KMS-11 (cell line): ENCODE measurements around the gene PKD1L1.

Experiments
- H2AFZ ChIP-seq: fragments of 200-600 bp; sonication (generic); 2 replicates; pipeline ENCODE4 v1.6.1; 2016; ENCODE audit warnings: antibody characterized with exemption, mixed run types, low read depth
- H3K27ac ChIP-seq: fragments of 200-600 bp; sonication (generic); 2 replicates; pipeline ENCODE4 v1.6.1; 2016; ENCODE audit warnings: mild to moderate bottlenecking, mixed run types
- H3K27me3 ChIP-seq: fragments of 200-600 bp; sonication (generic); 2 replicates; pipeline ENCODE4 v1.6.1; 2017; ENCODE audit warnings: mild to moderate bottlenecking, low read depth, mixed run types, moderate library complexity; ENCODE audit not compliant: insufficient read depth
- H3K36me3 ChIP-seq: fragments of 200-600 bp; sonication (generic); 2 replicates; pipeline ENCODE4 v1.6.1; 2017; ENCODE audit warnings: mild to moderate bottlenecking, mixed run types; ENCODE audit not compliant: insufficient read depth
- H3K4me1 ChIP-seq: fragments of 200-600 bp; sonication (generic); 2 replicates; pipeline ENCODE4 v1.6.1; 2016; ENCODE audit warnings: mild to moderate bottlenecking, low read depth, mixed run types; ENCODE audit not compliant: poor library complexity, severe bottlenecking
- H3K4me2 ChIP-seq: fragments of 200-600 bp; sonication (generic); 2 replicates; pipeline ENCODE4 v1.7.0; 2016; ENCODE audit warnings: mild to moderate bottlenecking, mixed run types
- H3K4me3 ChIP-seq: fragments of 200-600 bp; sonication (generic); IDR thresholded peaks from 2 replicates; pipeline ENCODE4 v1.6.1; 2017; ENCODE audit warnings: low read depth, low read length, mixed read lengths; ENCODE audit not compliant: insufficient read depth
- H3K79me2 ChIP-seq: fragments of 200-600 bp; sonication (generic); 2 replicates; pipeline ENCODE4 v1.6.1; 2016; ENCODE audit warnings: low read depth, mixed run types; ENCODE audit not compliant: insufficient read depth
- H3K9ac ChIP-seq: fragments of 200-600 bp; sonication (generic); 2 replicates; pipeline ENCODE4 v1.6.1; 2016; ENCODE audit warnings: mild to moderate bottlenecking, mixed run types
- H4K20me1 ChIP-seq: fragments of 200-600 bp; sonication (generic); 2 replicates; pipeline ENCODE4 v1.6.1; 2016; ENCODE audit warnings: mild to moderate bottlenecking, mixed run types; ENCODE audit not compliant: insufficient read depth
- TF ChIP-seq, protein P1 (sequence below): fragments of 200-600 bp; sonication (generic); conservative IDR thresholded peaks from 2 replicates; pipeline ENCODE4 v1.6.1; 2017; ENCODE audit warnings: low read depth, mild to moderate bottlenecking, antibody characterized with exemption, low read length, moderate library complexity, mixed read lengths

PKD1L1 gene

DNA sequence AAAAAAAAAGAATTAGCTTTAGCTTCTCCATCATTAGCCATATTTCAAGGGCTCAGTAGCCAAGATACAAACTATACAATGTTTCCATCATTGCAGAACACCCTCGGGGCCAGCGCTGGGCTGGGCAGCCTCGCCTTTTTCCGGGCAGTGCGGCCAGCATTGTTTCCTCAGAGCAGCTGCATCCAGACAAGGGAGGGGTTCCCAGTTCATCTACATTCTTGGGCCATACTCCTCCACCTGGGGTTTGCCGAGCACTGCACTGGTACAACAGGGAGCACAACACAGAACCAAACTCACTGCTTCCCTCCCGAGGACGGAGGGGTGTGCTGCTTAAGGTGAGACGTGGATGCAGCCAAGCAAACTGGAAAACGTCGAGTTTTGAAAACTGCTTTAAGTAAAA is 2.4 kb upstream of the PKD1L1 start:
- H3K4me3 ChIP-seq: no peak overlapping the region
- no peak overlapping the region for H3K9ac ChIP-seq
- no peak overlapping the region for H3K27ac ChIP-seq
- TF ChIP-seq, protein P1, sequence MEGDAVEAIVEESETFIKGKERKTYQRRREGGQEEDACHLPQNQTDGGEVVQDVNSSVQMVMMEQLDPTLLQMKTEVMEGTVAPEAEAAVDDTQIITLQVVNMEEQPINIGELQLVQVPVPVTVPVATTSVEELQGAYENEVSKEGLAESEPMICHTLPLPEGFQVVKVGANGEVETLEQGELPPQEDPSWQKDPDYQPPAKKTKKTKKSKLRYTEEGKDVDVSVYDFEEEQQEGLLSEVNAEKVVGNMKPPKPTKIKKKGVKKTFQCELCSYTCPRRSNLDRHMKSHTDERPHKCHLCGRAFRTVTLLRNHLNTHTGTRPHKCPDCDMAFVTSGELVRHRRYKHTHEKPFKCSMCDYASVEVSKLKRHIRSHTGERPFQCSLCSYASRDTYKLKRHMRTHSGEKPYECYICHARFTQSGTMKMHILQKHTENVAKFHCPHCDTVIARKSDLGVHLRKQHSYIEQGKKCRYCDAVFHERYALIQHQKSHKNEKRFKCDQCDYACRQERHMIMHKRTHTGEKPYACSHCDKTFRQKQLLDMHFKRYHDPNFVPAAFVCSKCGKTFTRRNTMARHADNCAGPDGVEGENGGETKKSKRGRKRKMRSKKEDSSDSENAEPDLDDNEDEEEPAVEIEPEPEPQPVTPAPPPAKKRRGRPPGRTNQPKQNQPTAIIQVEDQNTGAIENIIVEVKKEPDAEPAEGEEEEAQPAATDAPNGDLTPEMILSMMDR: no peak
- no peak overlapping the region for H2AFZ ChIP-seq
- no peak overlapping the region for H3K4me2 ChIP-seq
- H3K79me2 ChIP-seq: no peaks in the 10 kb centered on the region
- no peaks in the 10 kb centered on the region for H3K27me3 ChIP-seq
- H3K36me3 ChIP-seq: no peaks in the 10 kb centered on the region
- H3K4me1 ChIP-seq: peaks cover 9% of the 10 kb centered on the region
- H4K20me1 ChIP-seq: no peaks in the 10 kb centered on the region

DNA sequence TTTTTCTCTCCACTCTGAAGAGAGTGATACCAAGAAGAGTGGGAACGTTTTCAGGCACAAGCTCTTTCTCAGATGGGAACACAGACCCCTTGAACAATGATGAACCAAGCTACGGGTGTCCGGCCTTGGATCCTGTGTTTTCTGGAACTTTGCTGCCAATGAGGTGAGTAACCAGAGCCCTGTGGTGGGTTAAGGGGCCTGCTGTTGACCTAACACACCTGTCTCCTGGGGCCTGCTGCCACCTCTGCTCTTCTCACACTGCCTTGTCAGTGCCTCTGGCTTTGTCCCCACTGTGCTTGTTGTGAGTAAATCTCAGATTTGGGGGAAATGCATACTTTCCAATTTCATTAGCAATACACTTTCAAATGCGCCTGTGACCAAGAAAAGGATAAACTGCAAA is 1.4 kb upstream of the PKD1L1 start:
- TF ChIP-seq, protein P1: no peak
- Histone ChIP-seq H3K4me2 (no peak overlapping the region), H3K4me3 (no peak overlapping the region), H3K9ac (no peak overlapping the region), H4K20me1 (no peaks in the 10 kb centered on the region), H2AFZ (no peak overlapping the region), H3K4me1 (peaks cover 9% of the 10 kb centered on the region), H3K79me2 (no peaks in the 10 kb centered on the region), H3K27me3 (no peaks in the 10 kb centered on the region), H3K27ac (no peak overlapping the region), H3K36me3 (no peaks in the 10 kb centered on the region)

DNA sequence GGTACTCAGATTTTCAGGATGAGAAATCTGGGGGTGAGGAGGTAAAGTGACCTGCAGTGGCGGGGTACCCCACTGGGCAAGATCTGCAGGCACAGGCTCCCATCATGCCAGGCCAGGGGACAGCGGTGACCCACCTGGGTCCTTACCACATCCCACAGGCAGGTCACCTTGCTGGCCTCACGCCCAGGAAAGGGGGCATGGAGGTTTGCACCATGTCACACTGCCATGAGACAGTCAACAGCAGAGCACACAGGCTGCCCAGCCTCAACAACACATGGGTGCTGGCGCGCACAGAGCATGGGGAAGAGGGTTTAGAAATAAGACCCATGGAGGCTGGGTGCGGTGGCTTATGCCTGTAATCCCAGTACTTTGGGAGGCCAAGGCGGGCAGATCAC is 914 bp downstream of the PKD1L1 start:
- H3K36me3 ChIP-seq: no peaks in the 10 kb centered on the region
- TF ChIP-seq, protein P1: no peak
- peaks cover 9% of the 10 kb centered on the region for H3K4me1 ChIP-seq
- H3K4me2 ChIP-seq: no peak overlapping the region
- no peak overlapping the region for H3K27ac ChIP-seq
- H4K20me1 ChIP-seq: no peaks in the 10 kb centered on the region
- H2AFZ ChIP-seq: no peak overlapping the region
- H3K27me3 ChIP-seq: no peaks in the 10 kb centered on the region
- no peak overlapping the region for H3K9ac ChIP-seq
- H3K79me2 ChIP-seq: no peaks in the 10 kb centered on the region
- H3K4me3 ChIP-seq: no peak overlapping the region

DNA sequence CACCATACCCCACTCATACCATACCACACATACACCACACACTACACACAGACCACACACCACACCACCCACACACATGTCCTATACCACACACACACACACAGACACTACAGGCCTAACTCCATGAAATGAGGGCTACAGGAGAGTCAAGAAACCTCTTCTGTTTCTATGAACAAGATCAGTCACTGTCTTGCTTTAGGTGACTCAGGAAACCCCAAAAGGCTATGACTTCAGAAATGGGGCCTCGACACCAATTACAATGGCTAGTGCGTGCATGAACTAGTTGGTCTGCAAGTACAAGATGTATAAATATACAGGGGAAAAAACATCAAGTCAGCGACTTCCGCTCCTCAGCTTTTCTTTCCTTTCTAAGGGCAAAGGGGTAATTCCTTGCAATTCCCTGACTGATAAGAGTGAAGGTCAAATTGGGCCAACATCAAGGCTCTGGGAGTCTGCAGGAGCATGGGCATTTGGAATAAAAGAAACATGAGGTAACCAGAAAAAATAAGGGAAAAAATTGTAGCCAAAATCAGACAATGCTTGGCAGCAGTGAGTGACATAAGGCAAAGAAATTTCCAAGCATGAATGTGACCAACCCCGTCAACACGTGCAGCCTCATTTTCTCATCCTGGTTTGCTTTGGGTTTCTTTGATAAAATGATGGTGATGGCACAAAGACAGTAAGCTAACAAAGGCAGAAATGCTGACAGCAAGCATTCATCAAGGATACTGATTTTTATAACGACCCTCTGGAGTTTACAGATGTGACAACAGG is 1.5 kb downstream of the PKD1L1 start:
- H4K20me1 ChIP-seq: no peaks in the 10 kb centered on the region
- H3K79me2 ChIP-seq: no peaks in the 10 kb centered on the region
- H3K27ac ChIP-seq: no peak overlapping the region
- H3K36me3 ChIP-seq: no peaks in the 10 kb centered on the region
- TF ChIP-seq, protein P1: no peak
- H3K4me3 ChIP-seq: no peak overlapping the region
- H3K27me3 ChIP-seq: no peaks in the 10 kb centered on the region
- no peak overlapping the region for H2AFZ ChIP-seq
- H3K9ac ChIP-seq: no peak overlapping the region
- no peak overlapping the region for H3K4me2 ChIP-seq
- H3K4me1 ChIP-seq: peaks cover 8% of the 10 kb centered on the region
